ENCODE measurements around the gene FRMD4A. TPM values are rescaled to one million over a fixed set of nuclear protein-coding genes. Genes with fewer than 3 reads are reported as not detected.

Gene FRMD4A
- total and polyA plus RNA-seq, 2 experiments from 2014 or later = 5.4 to 10.3 TPM

GRCh38 chr10:14250496-14251076 lies 80.1 kb downstream of the FRMD4A start:
- H3K4me1 ChIP-seq (ENCODE audit: insufficient read depth) = no peaks in the 10 kb centered on the region
- no peaks in the 10 kb centered on the region for H3K79me2 ChIP-seq
- H4K20me1 ChIP-seq (ENCODE audit: insufficient read depth, poor library complexity, severe bottlenecking) = no peaks in the 10 kb centered on the region
- no peak overlapping the region for H2AFZ ChIP-seq
- no peak overlapping the region for H3K4me3 ChIP-seq
- H3K4me2 ChIP-seq = no peak overlapping the region
- TF ChIP-seq EZH2phosphoT487 (IDR thresholded peaks at IDR 0.05; ENCODE audit: low read depth, severe bottlenecking, unreplicated experiment) (no peak), EZH2 (IDR thresholded peaks at IDR 0.05; ENCODE audit: borderline replicate concordance) (no peak), CTCF (IDR thresholded peaks at IDR 0.05; ENCODE audit: poor library complexity) (no peak)
- H3K27me3 ChIP-seq = no peaks in the 10 kb centered on the region
- 100% methylated on average over 2 of the region's 2 CpGs for WGBS (ENCODE audit: low lambda C conversion rate, missing lambda C conversion rate)
- H3K36me3 ChIP-seq (replicated peaks; ENCODE audit: insufficient read depth, low read depth) = no peaks in the 10 kb centered on the region
- H3K9me3 ChIP-seq (ENCODE audit: low read depth) = no peaks in the 10 kb centered on the region
- no peak for DNase-seq (ENCODE audit: low spot score)
- no peaks in the 10 kb centered on the region for H3K9me2 ChIP-seq (replicated peaks; ENCODE audit: insufficient read depth)
- no peak overlapping the region for H3K27ac ChIP-seq

DNA sequence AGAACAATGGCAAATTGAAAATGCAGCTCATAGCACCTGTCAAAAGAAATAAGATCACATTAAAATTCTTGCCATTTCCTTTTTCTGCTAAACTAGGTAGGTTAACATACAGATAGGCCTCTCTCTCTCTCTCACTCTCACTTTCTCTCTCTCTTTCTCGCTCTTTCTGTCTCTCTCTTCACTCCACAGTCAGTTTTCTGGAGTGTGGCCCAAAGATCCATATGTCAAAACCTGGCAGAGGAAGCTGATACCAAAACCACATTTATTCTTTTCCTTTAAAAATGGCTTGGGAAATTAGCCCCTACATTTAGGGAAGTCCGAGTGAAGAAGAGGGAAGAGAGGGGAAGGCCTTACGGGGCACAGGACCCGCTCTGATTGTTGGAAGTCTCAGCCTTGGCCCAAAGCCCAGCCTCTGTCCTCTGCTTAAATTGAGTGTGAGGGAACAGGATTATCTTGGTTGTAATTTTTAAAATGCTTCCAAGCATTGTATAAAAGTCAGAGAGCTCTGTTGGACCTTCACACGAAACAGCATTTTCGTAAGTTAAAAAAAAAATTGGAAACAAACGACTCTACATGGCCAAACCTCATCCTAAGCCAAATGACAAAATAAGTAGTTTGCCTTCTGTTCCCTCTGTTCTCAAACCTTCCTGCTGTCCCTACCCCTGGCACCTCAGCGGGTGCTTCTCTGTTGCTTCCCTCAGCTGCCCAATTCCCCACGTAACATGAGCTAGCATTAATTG lies 83.2 kb downstream of the FRMD4A start:
- no peaks in the 10 kb centered on the region for H3K9me3 ChIP-seq (ENCODE audit: low read depth)
- no peak for TF ChIP-seq EZH2 (IDR thresholded peaks at IDR 0.05; ENCODE audit: borderline replicate concordance)
- TF ChIP-seq EZH2phosphoT487 (IDR thresholded peaks at IDR 0.05; ENCODE audit: low read depth, severe bottlenecking, unreplicated experiment) = no peak
- no peak for TF ChIP-seq CTCF (IDR thresholded peaks at IDR 0.05; ENCODE audit: poor library complexity)
- no peaks in the 10 kb centered on the region for H3K27me3 ChIP-seq
- no peak overlapping the region for H3K4me2 ChIP-seq
- no peak overlapping the region for H3K27ac ChIP-seq
- no peaks in the 10 kb centered on the region for H4K20me1 ChIP-seq (ENCODE audit: insufficient read depth, poor library complexity, severe bottlenecking)
- no peaks in the 10 kb centered on the region for H3K79me2 ChIP-seq
- H3K36me3 ChIP-seq (replicated peaks; ENCODE audit: insufficient read depth, low read depth) = no peaks in the 10 kb centered on the region
- H2AFZ ChIP-seq = no peak overlapping the region
- H3K4me1 ChIP-seq (ENCODE audit: insufficient read depth) = no peaks in the 10 kb centered on the region
- no peaks in the 10 kb centered on the region for H3K9me2 ChIP-seq (replicated peaks; ENCODE audit: insufficient read depth)
- no peak overlapping the region for H3K4me3 ChIP-seq
- DNase-seq (ENCODE audit: low spot score) = no peak
- 70% methylated on average over 9 of the region's 9 CpGs for WGBS (ENCODE audit: low lambda C conversion rate, missing lambda C conversion rate)

GRCh38 chr10:14244801-14245211 lies 85.9 kb downstream of the FRMD4A start:
- Histone ChIP-seq H3K36me3 (replicated peaks; ENCODE audit: insufficient read depth, low read depth) (no peaks in the 10 kb centered on the region), H3K9me3 (ENCODE audit: low read depth) (no peaks in the 10 kb centered on the region), H3K4me3 (no peak overlapping the region), H2AFZ (no peak overlapping the region), H3K4me2 (no peak overlapping the region), H3K27me3 (no peaks in the 10 kb centered on the region), H3K4me1 (ENCODE audit: insufficient read depth) (no peaks in the 10 kb centered on the region), H3K27ac (no peak overlapping the region), H3K79me2 (no peaks in the 10 kb centered on the region), H3K9me2 (replicated peaks; ENCODE audit: insufficient read depth) (no peaks in the 10 kb centered on the region), H4K20me1 (ENCODE audit: insufficient read depth, poor library complexity, severe bottlenecking) (no peaks in the 10 kb centered on the region)
- WGBS (ENCODE audit: low lambda C conversion rate, missing lambda C conversion rate) = 70% methylated on average over 3 of the region's 3 CpGs
- no peak for DNase-seq (ENCODE audit: low spot score)
- TF ChIP-seq CTCF (IDR thresholded peaks at IDR 0.05; ENCODE audit: poor library complexity) = no peak
- TF ChIP-seq EZH2 (IDR thresholded peaks at IDR 0.05; ENCODE audit: borderline replicate concordance) = no peak
- no peak for TF ChIP-seq EZH2phosphoT487 (IDR thresholded peaks at IDR 0.05; ENCODE audit: low read depth, severe bottlenecking, unreplicated experiment)

Data from hepatocyte (in vitro differentiated cells).